Common myeloid progenitor, CD34-positive (primary cell): ENCODE measurements around the gene SGCA.

ENCODE experiments used
- CTCF ChIA-PET: fragments of 350-600 bp; sonication (Branson Sonifier 250); formaldehyde crosslinking; loops from one replicate; lab custom pipeline; 2021; ENCODE audit warnings: antibody characterized with exemption; lab: Charles Lee
- POLR2A ChIA-PET: fragments of 350-600 bp; sonication (Branson Sonifier 250); formaldehyde crosslinking; loops from one replicate; lab custom pipeline; 2021; ENCODE audit warnings: antibody characterized with exemption; lab: Charles Lee
- DNase-seq, 3 donors: peaks; one replicate each; pipeline versions ENCODE4 v3.0.0 to v3.0.0-alpha.2; 2013
- H3K27ac ChIP-seq, 2 experiments: 1 replicate in 1 of 2; 2 replicates in 1 of 2; pipeline ENCODE4 v1.7.0; 2013; ENCODE audit warnings: inconsistent platforms in 2 of 2, low read length in 2 of 2, mild to moderate bottlenecking in 2 of 2, low read depth in 1 of 2, moderate library complexity in 1 of 2; ENCODE audit not compliant: severe bottlenecking in 2 of 2, insufficient read depth in 1 of 2, poor library complexity in 1 of 2
- H3K27me3 ChIP-seq, 5 experiments: replicated peaks in 2 of 5; 1 replicate in 3 of 5; 2 replicates in 2 of 5; pipeline versions ENCODE4 v1.6.1 to v1.7.0; 2013; ENCODE audit warnings: low read length in 4 of 5, mild to moderate bottlenecking in 2 of 5, moderate library complexity in 2 of 5, inconsistent platforms in 1 of 5; ENCODE audit not compliant: insufficient read depth in 5 of 5, control insufficient read depth in 4 of 5
- H3K36me3 ChIP-seq, 4 experiments: 1 replicate in 2 of 4; 2 replicates in 2 of 4; pipeline versions ENCODE4 v1.6.1 to v1.7.0; 2013; ENCODE audit warnings: low read length in 3 of 4, control low read depth in 1 of 4, mild to moderate bottlenecking in 1 of 4; ENCODE audit not compliant: control insufficient read depth in 4 of 4, insufficient read depth in 4 of 4
- H3K4me1 ChIP-seq, 4 experiments: 1 replicate in 3 of 4; 2 replicates in 1 of 4; pipeline versions ENCODE4 v1.6.1 to v1.7.1; 2013; ENCODE audit warnings: low read length in 3 of 4, mild to moderate bottlenecking in 3 of 4, control low read depth in 1 of 4, inconsistent platforms in 1 of 4, moderate library complexity in 1 of 4; ENCODE audit not compliant: control insufficient read depth in 4 of 4, insufficient read depth in 4 of 4; ENCODE audit errors: control extremely low read depth in 1 of 4
- H3K4me3 ChIP-seq, 7 experiments: 1 replicate in 4 of 7; 2 replicates in 3 of 7; pipeline versions ENCODE4 v1.5.1 to v1.7.0; 2013; ENCODE audit warnings: mild to moderate bottlenecking in 7 of 7, low read length in 6 of 7, moderate library complexity in 6 of 7, inconsistent platforms in 2 of 7, low read depth in 2 of 7, control low read depth in 1 of 7; ENCODE audit not compliant: insufficient read depth in 4 of 7, control insufficient read depth in 1 of 7; ENCODE audit errors: extremely low read depth in 1 of 7
- H3K9me3 ChIP-seq, 5 experiments: 1 replicate in 4 of 5; 2 replicates in 1 of 5; pipeline versions ENCODE4 v1.6.1 to v1.7.1; 2013; ENCODE audit warnings: low read length in 4 of 5, mild to moderate bottlenecking in 2 of 5, inconsistent platforms in 1 of 5, low read depth in 1 of 5, moderate library complexity in 1 of 5; ENCODE audit not compliant: control insufficient read depth in 4 of 5, insufficient read depth in 2 of 5; ENCODE audit errors: control extremely low read depth in 1 of 5
- WGBS: methylation state at CpG from one replicate; pipeline ENCODE4 v1.1.5; 2013; ENCODE audit not compliant: insufficient coverage; 5-methylcytosine and 5-hydroxymethylcytosine counted together

SGCA gene

GRCh38 chr17:50185631-50186471 lies 20.0 kb downstream of the SGCA start:
- Histone ChIP-seq H3K4me1 (peaks cover 0 to 20% (median 18%) of the 10 kb centered on the region in 4 experiments), H3K27me3 (no peaks in the 10 kb centered on the region), H3K9me3 (no peaks in the 10 kb centered on the region), H3K36me3 (no peaks in the 10 kb centered on the region), H3K4me3 (no peak overlapping the region), H3K27ac (no peak overlapping the region)
- CTCF ChIA-PET: interaction anchor here (0.9 to 3.6 kb wide), 2 partner anchors 11 to 15 kb away, joined by 3 to 16 read pairs; no protein-coding TSS in a partner anchor
- no peak for DNase-seq
- POLR2A ChIA-PET: no interaction called here
- WGBS: 96% methylated on average over 26 of the region's 31 CpGs

- Histone ChIP-seq H3K4me1 (peaks cover 0 to 20% (median 18%) of the 10 kb centered on the region in 4 experiments), H3K9me3 (no peaks in the 10 kb centered on the region), H3K36me3 (no peaks in the 10 kb centered on the region), H3K27me3 (no peaks in the 10 kb centered on the region), H3K27ac (no peak overlapping the region), H3K4me3 (no peak overlapping the region)
- ChIA-PET CTCF (interaction anchor here (0.9 to 3.6 kb wide), 3 partner anchors 10 to 14 kb away, joined by 3 to 16 read pairs (median 3); no protein-coding TSS in a partner anchor), POLR2A (no interaction called here)
- no peak for DNase-seq
- 98% methylated on average over 23 of the region's 24 CpGs for WGBS
These were observed 21.0 kb downstream of the SGCA start for GRCh38 chr17:50186661-50187393.

- CTCF ChIA-PET: interaction anchor here (1.3 to 3.6 kb wide), 2 partner anchors 10 to 14 kb away, joined by 3 to 16 read pairs; no protein-coding TSS in a partner anchor
- POLR2A ChIA-PET: no interaction called here
- no peak overlapping the region for H3K27ac ChIP-seq
These were observed 21.6 kb downstream of the SGCA start for GRCh38 chr17:50187394-50187725.

GRCh38 chr17:50187751-50188530 lies 22.1 kb downstream of the SGCA start:
- Histone ChIP-seq H3K4me3 (no peak overlapping the region), H3K27ac (no peak overlapping the region), H3K9me3 (no peaks in the 10 kb centered on the region), H3K27me3 (no peaks in the 10 kb centered on the region), H3K36me3 (no peaks in the 10 kb centered on the region), H3K4me1 (peaks cover 0 to 20% (median 18%) of the 10 kb centered on the region in 4 experiments)
- ChIA-PET CTCF (interaction anchor here (1.0 to 3.6 kb wide), 3 partner anchors 9 to 18 kb away, joined by 3 to 16 read pairs (median 5); no protein-coding TSS in a partner anchor), POLR2A (no interaction called here)
- WGBS: 92% methylated on average over 10 of the region's 17 CpGs
- no peak for DNase-seq

More at GRCh38 chr17:50187394-50187725, 21.6 kb downstream of the SGCA start:
- Histone ChIP-seq H3K36me3 (no peaks in the 10 kb centered on the region), H3K4me3 (no peak overlapping the region), H3K9me3 (no peaks in the 10 kb centered on the region), H3K27me3 (no peaks in the 10 kb centered on the region), H3K4me1 (peaks cover 0 to 20% (median 18%) of the 10 kb centered on the region in 4 experiments)
- no peak for DNase-seq
- WGBS: 95% methylated on average over 2 of the region's 4 CpGs

GRCh38 chr17:50188531-50188920 lies 22.7 kb downstream of the SGCA start:
- no peak overlapping the region for H3K4me3 ChIP-seq
- DNase-seq: no peak
- no peaks in the 10 kb centered on the region for H3K36me3 ChIP-seq
- CTCF ChIA-PET: interaction anchor here (1.0 to 3.6 kb wide), 3 partner anchors 9 to 19 kb away, joined by 3 to 16 read pairs (median 5); no protein-coding TSS in a partner anchor
- H3K27me3 ChIP-seq: no peaks in the 10 kb centered on the region
- H3K9me3 ChIP-seq: no peaks in the 10 kb centered on the region
- H3K27ac ChIP-seq: no peak overlapping the region
- peaks cover 0 to 16% (median 14%) of the 10 kb centered on the region in 4 experiments for H3K4me1 ChIP-seq
- POLR2A ChIA-PET: no interaction called here
- WGBS: 95% methylated on average over 12 of the region's 13 CpGs

DNA sequence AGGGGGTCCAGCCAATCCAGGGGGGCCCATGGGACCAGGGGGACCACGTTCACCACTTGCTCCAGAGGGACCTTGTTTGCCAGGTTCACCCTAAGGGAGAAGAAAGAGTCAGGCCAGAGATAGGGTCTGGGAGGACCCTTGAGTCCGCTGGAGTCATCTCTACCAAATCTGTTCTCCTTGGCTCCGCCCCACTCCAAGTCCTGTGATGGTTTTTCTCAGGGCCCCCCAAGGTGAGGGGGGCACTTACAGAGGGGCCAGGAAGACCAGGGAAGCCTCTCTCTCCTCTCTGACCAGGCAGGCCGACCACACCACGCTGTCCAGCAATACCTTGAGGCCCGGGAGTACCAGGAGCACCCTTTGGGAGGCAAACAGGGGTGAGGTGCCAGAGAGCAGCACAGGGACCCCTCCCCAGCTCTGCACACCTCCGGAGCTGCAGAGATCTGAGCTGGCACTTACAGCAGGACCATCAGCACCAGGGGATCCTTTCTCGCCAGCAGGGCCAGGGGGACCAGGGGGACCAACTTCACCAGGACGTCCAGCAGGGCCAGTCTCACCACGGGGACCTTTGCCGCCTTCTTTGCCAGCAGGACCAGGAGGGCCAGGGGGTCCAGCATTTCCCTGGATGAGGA lies 23.2 kb downstream of the SGCA start:
- POLR2A ChIA-PET: no interaction called here
- H3K4me3 ChIP-seq: no peak overlapping the region
- H3K4me1 ChIP-seq: peaks cover 0 to 11% (median 9%) of the 10 kb centered on the region in 4 experiments
- no peaks in the 10 kb centered on the region for H3K27me3 ChIP-seq
- CTCF ChIA-PET: no interaction called here
- no peaks in the 10 kb centered on the region for H3K9me3 ChIP-seq
- no peaks in the 10 kb centered on the region for H3K36me3 ChIP-seq
- WGBS: 97% methylated on average over 9 of the region's 11 CpGs
- no peak overlapping the region for H3K27ac ChIP-seq
- DNase-seq: no peak
